HG03066 (cell line): ENCODE data around the gene RPP38.

Experiments used
- ATAC-seq: cut with Tn5 transposase; IDR thresholded peaks from one replicate; pipeline ENCODE4 v1.9.1; 2021; ENCODE audit warnings: low read depth; ENCODE audit not compliant: unreplicated experiment

Gene RPP38

GRCh38 chr10:15149042-15149771, 52.1 kb downstream of the RPP38 start:
- no peak for ATAC-seq

DNA sequence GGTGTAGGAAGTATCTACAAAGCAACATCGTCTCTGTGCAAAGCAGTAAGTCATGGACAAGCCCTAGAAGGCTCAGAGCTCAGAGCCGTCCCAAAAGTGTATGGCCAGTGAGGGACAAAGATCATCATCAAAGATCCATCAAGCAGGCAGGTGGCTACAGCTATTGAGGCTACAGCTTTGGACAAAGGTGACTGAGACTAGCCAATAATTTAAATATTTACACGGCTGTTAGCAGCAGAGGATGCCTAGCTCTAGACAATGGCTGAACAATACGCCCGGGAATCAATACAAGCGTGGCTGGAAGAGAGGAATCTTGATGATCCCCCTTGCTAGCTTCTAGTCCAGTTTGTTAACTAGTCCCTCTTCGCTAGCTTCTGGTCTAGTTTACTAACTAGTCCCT, 53.4 kb downstream of the RPP38 start:
- no peak for ATAC-seq

GRCh38 chr10:15152556-15152955, 55.4 kb downstream of the RPP38 start:
- no peak for ATAC-seq
